ENCODE data around the gene STX1A. TPM values are rescaled to one million over a fixed set of nuclear protein-coding genes. Genes with fewer than 3 reads are reported as not detected.
A peak's percentile ranks its signal among the peaks of the same experiment; 100 is the strongest.

Gene STX1A
- total and polyA plus RNA-seq, 2 of the 13 experiments (the other 11 are each of a cell fraction or from before 2014, with no cell fraction given) = 6.1 to 12.2 TPM

- TF ChIP-seq THYN1 (CRISPR knock-in tag; IDR thresholded peaks at IDR 0.05; ENCODE audit: borderline replicate concordance, low read depth) (no peak), KDM6A (CRISPR knock-in tag; IDR thresholded peaks at IDR 0.05; ENCODE audit: low read depth) (no peak), DBP (CRISPR knock-in tag; IDR thresholded peaks at IDR 0.05; ENCODE audit: not compliant biosample characterization) (no peak), SIN3A (IDR thresholded peaks at IDR 0.05; ENCODE audit: borderline replicate concordance, low read depth, low read length) (peak; percentile 94), ISX (CRISPR knock-in tag; conservative IDR thresholded peaks at IDR 0.05) (0 out of 2 replicates have a peak, but pooled peaks have one; percentile 59), ZFX (CRISPR knock-in tag; IDR thresholded peaks at IDR 0.05; ENCODE audit: low read depth) (peak; percentile 98), MIXL1 (CRISPR knock-in tag; IDR thresholded peaks at IDR 0.05) (no peak), JUNB (CRISPR knock-in tag; IDR thresholded peaks at IDR 0.05; ENCODE audit: borderline replicate concordance) (no peak), ZNF235 (CRISPR knock-in tag; IDR thresholded peaks at IDR 0.05; ENCODE audit: borderline replicate concordance) (no peak), ZNF558 (CRISPR knock-in tag; IDR thresholded peaks at IDR 0.05; ENCODE audit: borderline replicate concordance) (0 out of 2 replicates have a peak, but pooled peaks have one; percentile 61), AGO2 (optimal IDR thresholded peaks at IDR 0.05; ENCODE audit: low read depth, low read length) (peak; percentile 38), TCF7L2 (IDR thresholded peaks at IDR 0.05; ENCODE audit: low read depth, low read length) (no peak), ZNF567 (CRISPR knock-in tag; IDR thresholded peaks at IDR 0.05; ENCODE audit: borderline replicate concordance) (no peak), ZNF367 (CRISPR knock-in tag; IDR thresholded peaks at IDR 0.05; ENCODE audit: borderline replicate concordance) (no peak), BRD4 (CRISPR knock-in tag; IDR thresholded peaks at IDR 0.05) (peak; percentile 94), ZNF883 (CRISPR knock-in tag; IDR thresholded peaks at IDR 0.05; ENCODE audit: not compliant biosample characterization) (peak; percentile 56), SP1 (IDR thresholded peaks at IDR 0.05) (no peak), SP1 (CRISPR knock-in tag; IDR thresholded peaks at IDR 0.05) (peak; percentile 62; the same call in 1 of the 2 replicates), ZNF124 (CRISPR knock-in tag; IDR thresholded peaks at IDR 0.05) (no peak; the same call in 1 of the 2 replicates)
- TF ChIP-seq, protein P1, sequence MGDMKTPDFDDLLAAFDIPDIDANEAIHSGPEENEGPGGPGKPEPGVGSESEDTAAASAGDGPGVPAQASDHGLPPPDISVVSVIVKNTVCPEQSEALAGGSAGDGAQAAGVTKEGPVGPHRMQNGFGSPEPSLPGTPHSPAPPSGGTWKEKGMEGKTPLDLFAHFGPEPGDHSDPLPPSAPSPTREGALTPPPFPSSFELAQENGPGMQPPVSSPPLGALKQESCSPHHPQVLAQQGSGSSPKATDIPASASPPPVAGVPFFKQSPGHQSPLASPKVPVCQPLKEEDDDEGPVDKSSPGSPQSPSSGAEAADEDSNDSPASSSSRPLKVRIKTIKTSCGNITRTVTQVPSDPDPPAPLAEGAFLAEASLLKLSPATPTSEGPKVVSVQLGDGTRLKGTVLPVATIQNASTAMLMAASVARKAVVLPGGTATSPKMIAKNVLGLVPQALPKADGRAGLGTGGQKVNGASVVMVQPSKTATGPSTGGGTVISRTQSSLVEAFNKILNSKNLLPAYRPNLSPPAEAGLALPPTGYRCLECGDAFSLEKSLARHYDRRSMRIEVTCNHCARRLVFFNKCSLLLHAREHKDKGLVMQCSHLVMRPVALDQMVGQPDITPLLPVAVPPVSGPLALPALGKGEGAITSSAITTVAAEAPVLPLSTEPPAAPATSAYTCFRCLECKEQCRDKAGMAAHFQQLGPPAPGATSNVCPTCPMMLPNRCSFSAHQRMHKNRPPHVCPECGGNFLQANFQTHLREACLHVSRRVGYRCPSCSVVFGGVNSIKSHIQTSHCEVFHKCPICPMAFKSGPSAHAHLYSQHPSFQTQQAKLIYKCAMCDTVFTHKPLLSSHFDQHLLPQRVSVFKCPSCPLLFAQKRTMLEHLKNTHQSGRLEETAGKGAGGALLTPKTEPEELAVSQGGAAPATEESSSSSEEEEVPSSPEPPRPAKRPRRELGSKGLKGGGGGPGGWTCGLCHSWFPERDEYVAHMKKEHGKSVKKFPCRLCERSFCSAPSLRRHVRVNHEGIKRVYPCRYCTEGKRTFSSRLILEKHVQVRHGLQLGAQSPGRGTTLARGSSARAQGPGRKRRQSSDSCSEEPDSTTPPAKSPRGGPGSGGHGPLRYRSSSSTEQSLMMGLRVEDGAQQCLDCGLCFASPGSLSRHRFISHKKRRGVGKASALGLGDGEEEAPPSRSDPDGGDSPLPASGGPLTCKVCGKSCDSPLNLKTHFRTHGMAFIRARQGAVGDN (CRISPR knock-in tag; IDR thresholded peaks at IDR 0.05) = peak; percentile 87
- TF ChIP-seq, protein P2, sequence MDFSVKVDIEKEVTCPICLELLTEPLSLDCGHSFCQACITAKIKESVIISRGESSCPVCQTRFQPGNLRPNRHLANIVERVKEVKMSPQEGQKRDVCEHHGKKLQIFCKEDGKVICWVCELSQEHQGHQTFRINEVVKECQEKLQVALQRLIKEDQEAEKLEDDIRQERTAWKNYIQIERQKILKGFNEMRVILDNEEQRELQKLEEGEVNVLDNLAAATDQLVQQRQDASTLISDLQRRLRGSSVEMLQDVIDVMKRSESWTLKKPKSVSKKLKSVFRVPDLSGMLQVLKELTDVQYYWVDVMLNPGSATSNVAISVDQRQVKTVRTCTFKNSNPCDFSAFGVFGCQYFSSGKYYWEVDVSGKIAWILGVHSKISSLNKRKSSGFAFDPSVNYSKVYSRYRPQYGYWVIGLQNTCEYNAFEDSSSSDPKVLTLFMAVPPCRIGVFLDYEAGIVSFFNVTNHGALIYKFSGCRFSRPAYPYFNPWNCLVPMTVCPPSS (IDR thresholded peaks at IDR 0.05) = no peak
- TF ChIP-seq, protein P3, sequence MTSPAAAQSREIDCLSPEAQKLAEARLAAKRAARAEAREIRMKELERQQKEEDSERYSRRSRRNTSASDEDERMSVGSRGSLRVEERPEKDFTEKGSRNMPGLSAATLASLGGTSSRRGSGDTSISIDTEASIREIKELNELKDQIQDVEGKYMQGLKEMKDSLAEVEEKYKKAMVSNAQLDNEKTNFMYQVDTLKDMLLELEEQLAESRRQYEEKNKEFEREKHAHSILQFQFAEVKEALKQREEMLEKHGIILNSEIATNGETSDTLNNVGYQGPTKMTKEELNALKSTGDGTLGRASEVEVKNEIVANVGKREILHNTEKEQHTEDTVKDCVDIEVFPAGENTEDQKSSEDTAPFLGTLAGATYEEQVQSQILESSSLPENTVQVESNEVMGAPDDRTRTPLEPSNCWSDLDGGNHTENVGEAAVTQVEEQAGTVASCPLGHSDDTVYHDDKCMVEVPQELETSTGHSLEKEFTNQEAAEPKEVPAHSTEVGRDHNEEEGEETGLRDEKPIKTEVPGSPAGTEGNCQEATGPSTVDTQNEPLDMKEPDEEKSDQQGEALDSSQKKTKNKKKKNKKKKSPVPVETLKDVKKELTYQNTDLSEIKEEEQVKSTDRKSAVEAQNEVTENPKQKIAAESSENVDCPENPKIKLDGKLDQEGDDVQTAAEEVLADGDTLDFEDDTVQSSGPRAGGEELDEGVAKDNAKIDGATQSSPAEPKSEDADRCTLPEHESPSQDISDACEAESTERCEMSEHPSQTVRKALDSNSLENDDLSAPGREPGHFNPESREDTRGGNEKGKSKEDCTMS (CRISPR knock-in tag; conservative IDR thresholded peaks at IDR 0.05) = no peak
These were observed 36.2 kb downstream of the STX1A start, which contains the start of the genes BUD23 and DNAJC30 (continued) for GRCh38 chr7:73683056-73683787.
